ENCODE data around the gene CACNA1D. TPM values are rescaled to one million over a fixed set of nuclear protein-coding genes. Genes with fewer than 3 reads are reported as not detected.

The CACNA1D gene
- total and polyA plus RNA-seq, 12 donors: 0.04 to 1.9 (median 0.49) TPM

GRCh38 chr3:53773611-53774368, 279.4 kb downstream of the CACNA1D start:
- H3K4me1 ChIP-seq: peaks cover 0 to 15% (median 0%) of the 10 kb centered on the region in 9 donors
- H3K27me3 ChIP-seq: peaks cover 0 to 15% (median 12%) of the 10 kb centered on the region in 7 donors
- H3K27ac ChIP-seq: no peak overlapping the region
- TF ChIP-seq CTCF (IDR thresholded peaks at IDR 0.05): no peak
- H3K4me3 ChIP-seq: no peak overlapping the region
- DNase-seq: no peak
- peak in 1 of 8 donors; percentile 34 for ATAC-seq
- no peaks in the 10 kb centered on the region for H3K9me3 ChIP-seq
- intact Hi-C loops (cut with DNase I): no loop called here
- 51 to 62% methylated on average over 10 of the region's 10 CpGs for WGBS, 2 donors
- H3K36me3 ChIP-seq: no peaks in the 10 kb centered on the region

GRCh38 chr3:53774414-53774813, 280.0 kb downstream of the CACNA1D start:
- intact Hi-C loops (cut with DNase I): no loop called here
- no peak for TF ChIP-seq CTCF (IDR thresholded peaks at IDR 0.05)
- Histone ChIP-seq H3K9me3 (no peaks in the 10 kb centered on the region), H3K27me3 (peaks cover 0 to 12% (median 7%) of the 10 kb centered on the region in 7 donors), H3K4me3 (no peak overlapping the region), H3K27ac (no peak overlapping the region), H3K36me3 (no peaks in the 10 kb centered on the region), H3K4me1 (peaks cover 0 to 15% (median 0%) of the 10 kb centered on the region in 9 donors)
- ATAC-seq (no peak), DNase-seq (no peak)
- 79 to 83% methylated on average over 8 of the region's 8 CpGs for WGBS, 2 donors

GRCh38 chr3:53775018-53775417, 280.6 kb downstream of the CACNA1D start:
- 84 to 87% methylated on average over 5 of the region's 5 CpGs for WGBS, 2 donors
- Histone ChIP-seq H3K36me3 (no peaks in the 10 kb centered on the region), H3K9me3 (no peaks in the 10 kb centered on the region), H3K4me3 (no peak overlapping the region), H3K27ac (no peak overlapping the region), H3K27me3 (peaks cover 0 to 10% (median 3%) of the 10 kb centered on the region in 7 donors), H3K4me1 (peaks cover 0 to 15% (median 0%) of the 10 kb centered on the region in 9 donors)
- ATAC-seq (no peak), DNase-seq (no peak)
- intact Hi-C loops (cut with DNase I): no loop called here
- no peak for TF ChIP-seq CTCF (IDR thresholded peaks at IDR 0.05)

- Histone ChIP-seq H3K9me3 (no peaks in the 10 kb centered on the region), H3K4me1 (peaks cover 0 to 15% (median 0%) of the 10 kb centered on the region in 9 donors), H3K4me3 (no peak overlapping the region), H3K36me3 (no peaks in the 10 kb centered on the region), H3K27ac (no peak overlapping the region), H3K27me3 (peaks cover 0 to 10% (median 0%) of the 10 kb centered on the region in 7 donors)
- intact Hi-C loops (cut with DNase I): no loop called here
- WGBS, 2 donors: 79 to 90% methylated on average over 5 of the region's 5 CpGs
- TF ChIP-seq CTCF (IDR thresholded peaks at IDR 0.05): no peak
- DNase-seq: no peak
- ATAC-seq: no peak
Measured at GRCh38 chr3:53775834-53776251, 281.4 kb downstream of the CACNA1D start.
